Measurements from ENCODE around the gene SNRPE.
"Not testable (repeated sequence)": the region's sequence is repeated elsewhere in the genome, so short reads cannot be mapped to it uniquely, and the experiment has no call there.

SNRPE gene

GRCh38 chr1:203861379-203862184 is at the start of gene SNRPE:
TSS of gene SNRPE (plus strand) at chr1:203861599. CDS start at chr1:203861660, 61 bp downstream.
- DNase-seq, result peak; percentile 98

- DNase-seq, result no peak
Measured at GRCh38 chr1:203813581-203814341, 47.6 kb upstream of the SNRPE start.

GRCh38 chr1:203818399-203818798 is 43.0 kb upstream of the SNRPE start:
- DNase-seq, result no peak

- DNase-seq, result no peak
Measured at GRCh38 chr1:203823306-203823705, 38.1 kb upstream of the SNRPE start.

- DNase-seq, result no peak
Measured at GRCh38 chr1:203826175-203826574, 35.2 kb upstream of the SNRPE start.

- DNase-seq, result no peak
Measured at GRCh38 chr1:203828002-203828401, 33.4 kb upstream of the SNRPE start.

GRCh38 chr1:203828503-203828902 is 32.9 kb upstream of the SNRPE start:
- no peak for DNase-seq

GRCh38 chr1:203829247-203829646 is 32.2 kb upstream of the SNRPE start:
- not testable (repeated sequence) for DNase-seq

- DNase-seq, result no peak
Measured at GRCh38 chr1:203835476-203835875, 25.9 kb upstream of the SNRPE start.

GRCh38 chr1:203839081-203839480 is 22.3 kb upstream of the SNRPE start:
- no peak for DNase-seq

GRCh38 chr1:203840208-203840808 is 21.1 kb upstream of the SNRPE start:
- DNase-seq, result no peak

GRCh38 chr1:203842559-203842876 is 18.9 kb upstream of the SNRPE start:
- DNase-seq, result no peak

GRCh38 chr1:203843435-203843834 is 18.0 kb upstream of the SNRPE start:
- DNase-seq, result no peak

GRCh38 chr1:203853112-203853511 is 8.3 kb upstream of the SNRPE start:
- DNase-seq, result not testable (repeated sequence)

- DNase-seq, result no peak
Measured at GRCh38 chr1:203858055-203858454, 3.3 kb upstream of the SNRPE start.

- no peak for DNase-seq
Measured at GRCh38 chr1:203858975-203859374, 2.4 kb upstream of the SNRPE start.

GRCh38 chr1:203860396-203861025 is 888 bp upstream of the SNRPE start:
- no peak for DNase-seq

- no peak for DNase-seq
Measured at GRCh38 chr1:203867802-203868201, 6.4 kb downstream of the SNRPE start.

GRCh38 chr1:203870245-203870644 is 8.8 kb downstream of the SNRPE start:
- no peak for DNase-seq

- no peak for DNase-seq
Measured at GRCh38 chr1:203871114-203871880, 9.9 kb downstream of the SNRPE start.

- no peak for DNase-seq
Measured at GRCh38 chr1:203873094-203873493, 11.7 kb downstream of the SNRPE start.

GRCh38 chr1:203878422-203878821 is 17.0 kb downstream of the SNRPE start:
- no peak for DNase-seq

GRCh38 chr1:203880606-203881005 is 19.2 kb downstream of the SNRPE start:
- DNase-seq, result no peak
